Thoracic aorta (tissue), 2 donors: ENCODE measurements around the gene ZDHHC15. TPM values are rescaled to one million over a fixed set of nuclear protein-coding genes. Genes with fewer than 3 reads are reported as not detected.
"Not testable (repeated sequence)": the region's sequence is repeated elsewhere in the genome, so short reads cannot be mapped to it uniquely, and the experiment has no call there.

Experiments
- ATAC-seq: fragments of 150-250 bp; one replicate; pipeline ENCODE4 v1.8.0; 2017; ENCODE audit warnings: low read depth; ENCODE audit not compliant: insufficient number of reproducible peaks, low FRiP score
- DNase-seq: peaks from one replicate; pipeline ENCODE4 v3.0.0-alpha.2; 2020; ENCODE audit warnings: low spot score
- H3K27ac ChIP-seq, 2 donors: fragments of 200-600 bp; sonication (generic); 1 replicate in 1 of 2; 2 replicates in 1 of 2; pipeline ENCODE4 v1.5.1; 2016; ENCODE audit warnings: mild to moderate bottlenecking in 2 of 2, moderate library complexity in 2 of 2
- H3K27me3 ChIP-seq: fragments of 200-600 bp; sonication (generic); replicated peaks from 2 replicates; pipeline ENCODE4 v1.6.0; 2016; ENCODE audit warnings: mild to moderate bottlenecking; ENCODE audit not compliant: insufficient read depth
- H3K36me3 ChIP-seq: fragments of 200-600 bp; sonication (generic); one replicate; pipeline ENCODE4 v1.5.1; 2016
- H3K4me1 ChIP-seq, 2 donors: fragments of 200-600 bp; sonication (generic); 1 replicate in 1 of 2; 2 replicates in 1 of 2; pipeline versions ENCODE4 v1.5.1 to v1.6.0; 2016; ENCODE audit warnings: low read depth in 2 of 2, mild to moderate bottlenecking in 1 of 2; ENCODE audit not compliant: control insufficient read depth in 1 of 2
- H3K4me3 ChIP-seq: fragments of 200-600 bp; sonication (generic); 2 replicates; pipeline ENCODE4 v1.5.1; 2016; ENCODE audit warnings: mild to moderate bottlenecking
- H3K9me3 ChIP-seq: fragments of 200-600 bp; sonication (generic); 2 replicates; pipeline ENCODE4 v1.5.1; 2016
- total RNA-seq, 2 donors: library from RNA; depleted of rRNA; stranded (reverse); fragments of >200 nt; gene quantifications; one replicate each; pipeline versions ENCODE4 v1.1.0 to v1.2.3, GENCODE V29; 2016
- TF ChIP-seq, protein P1 (sequence below): fragments of 200-600 bp; sonication (generic); IDR thresholded peaks from one replicate; pipeline ENCODE4 v1.5.1; 2019; ENCODE audit warnings: antibody characterized with exemption

ZDHHC15 gene
- total RNA-seq: 1 to 10 TPM; 4.3 to 7.9 TPM

GRCh38 chrX:75522565-75523431 lies at the start of gene ZDHHC15:
Gene ZDHHC15, minus strand, starts transcription at chrX:75523037. Its CDS starts 13 bp downstream, at chrX:75523024.
- no peaks in the 10 kb centered on the region for H3K36me3 ChIP-seq
- H3K9me3 ChIP-seq: no peaks in the 10 kb centered on the region
- no peaks in the 10 kb centered on the region for H3K27me3 ChIP-seq
- ATAC-seq (peak; percentile 69), DNase-seq (peak; percentile 15)
- H3K27ac ChIP-seq: peak within 1 kb of the TSS; percentile 79 to 83
- H3K4me1 ChIP-seq: peaks cover 6 to 10% of the 10 kb centered on the region in 2 donors
- peak within 1 kb of the TSS; percentile 75 for H3K4me3 ChIP-seq
- TF ChIP-seq, protein P1, sequence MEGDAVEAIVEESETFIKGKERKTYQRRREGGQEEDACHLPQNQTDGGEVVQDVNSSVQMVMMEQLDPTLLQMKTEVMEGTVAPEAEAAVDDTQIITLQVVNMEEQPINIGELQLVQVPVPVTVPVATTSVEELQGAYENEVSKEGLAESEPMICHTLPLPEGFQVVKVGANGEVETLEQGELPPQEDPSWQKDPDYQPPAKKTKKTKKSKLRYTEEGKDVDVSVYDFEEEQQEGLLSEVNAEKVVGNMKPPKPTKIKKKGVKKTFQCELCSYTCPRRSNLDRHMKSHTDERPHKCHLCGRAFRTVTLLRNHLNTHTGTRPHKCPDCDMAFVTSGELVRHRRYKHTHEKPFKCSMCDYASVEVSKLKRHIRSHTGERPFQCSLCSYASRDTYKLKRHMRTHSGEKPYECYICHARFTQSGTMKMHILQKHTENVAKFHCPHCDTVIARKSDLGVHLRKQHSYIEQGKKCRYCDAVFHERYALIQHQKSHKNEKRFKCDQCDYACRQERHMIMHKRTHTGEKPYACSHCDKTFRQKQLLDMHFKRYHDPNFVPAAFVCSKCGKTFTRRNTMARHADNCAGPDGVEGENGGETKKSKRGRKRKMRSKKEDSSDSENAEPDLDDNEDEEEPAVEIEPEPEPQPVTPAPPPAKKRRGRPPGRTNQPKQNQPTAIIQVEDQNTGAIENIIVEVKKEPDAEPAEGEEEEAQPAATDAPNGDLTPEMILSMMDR: peak; percentile 19

GRCh38 chrX:75560544-75560943 lies 37.7 kb upstream of the ZDHHC15 start:
- not testable (repeated sequence) for H3K4me3 ChIP-seq

DNA sequence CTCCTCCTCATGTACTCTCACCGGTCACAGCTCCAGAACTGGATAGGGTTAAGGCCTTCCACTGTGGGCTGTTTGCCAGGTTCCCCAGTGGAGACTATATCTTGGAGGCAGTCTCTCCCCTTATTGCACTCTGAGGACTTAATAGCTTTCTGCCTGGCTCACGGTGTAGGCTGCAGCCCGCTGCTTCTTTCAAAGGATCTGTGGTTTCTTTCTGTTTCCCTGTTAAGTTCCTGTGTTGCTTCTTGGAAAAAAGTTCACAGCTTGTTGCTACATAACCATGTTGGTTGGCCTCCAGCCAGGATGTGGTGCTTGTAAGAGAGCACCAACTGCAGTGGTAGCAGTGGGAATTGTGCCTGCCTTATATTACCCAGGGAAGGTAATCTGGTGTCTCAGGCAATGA lies 24.9 kb upstream of the ZDHHC15 start:
- DNase-seq: peak; percentile 35
- Histone ChIP-seq H3K36me3 (no peaks in the 10 kb centered on the region), H3K27me3 (no peaks in the 10 kb centered on the region), H3K27ac (peak overlapping the region in 1 of 2 donors; percentile 34), H3K4me3 (peak overlapping the region; percentile 42), H3K4me1 (peaks cover 0 to 29% of the 10 kb centered on the region in 2 donors), H3K9me3 (no peaks in the 10 kb centered on the region)
- TF ChIP-seq, protein P1: no peak
- ATAC-seq: no peak

More at GRCh38 chrX:75560544-75560943, 37.7 kb upstream of the ZDHHC15 start:
- not testable (repeated sequence) for H3K4me1 ChIP-seq, H3K9me3 ChIP-seq, H3K36me3 ChIP-seq, ATAC-seq, DNase-seq, H3K27ac ChIP-seq, H3K27me3 ChIP-seq

DNA sequence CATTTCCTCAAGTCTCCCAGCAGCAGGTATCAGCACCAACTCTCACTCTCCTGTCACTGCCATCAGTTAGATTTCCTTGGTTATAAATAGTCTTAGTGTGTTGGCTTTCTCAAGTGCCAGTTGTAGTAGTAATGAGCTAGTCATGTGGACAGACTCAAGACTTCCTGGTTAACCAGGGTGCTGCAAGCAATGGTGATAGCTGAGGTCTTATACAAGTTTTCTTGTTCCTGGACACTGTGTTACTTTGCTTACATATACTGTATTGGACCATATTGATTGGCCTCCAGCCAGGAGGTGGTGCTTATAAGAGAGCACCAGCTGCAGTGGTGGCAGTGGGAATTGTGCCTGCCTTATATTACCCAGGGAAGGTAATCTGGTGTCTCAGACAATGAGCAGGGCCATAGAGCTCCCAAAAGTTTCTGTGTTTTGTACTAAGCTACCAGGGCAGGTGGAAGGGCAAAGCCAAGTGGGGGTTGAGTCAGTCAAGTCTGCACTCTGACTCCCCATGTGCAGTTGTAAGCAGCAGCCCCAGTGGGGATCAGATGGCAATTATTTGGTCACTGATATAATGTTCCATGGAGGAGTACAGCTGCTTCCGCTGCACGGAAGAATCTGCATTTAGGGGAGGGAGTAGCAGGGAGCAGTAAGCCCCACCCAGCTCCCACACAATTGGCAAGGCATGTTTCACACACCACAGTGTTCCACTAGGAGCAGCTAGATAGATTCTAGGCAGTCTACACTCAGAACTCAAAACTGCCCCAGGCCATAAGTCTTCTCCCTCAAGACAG lies 24.1 kb upstream of the ZDHHC15 start:
- Histone ChIP-seq H3K9me3 (no peaks in the 10 kb centered on the region), H3K36me3 (no peaks in the 10 kb centered on the region), H3K4me1 (peaks cover 0 to 29% of the 10 kb centered on the region in 2 donors), H3K27me3 (no peaks in the 10 kb centered on the region), H3K27ac (no peak overlapping the region), H3K4me3 (no peak overlapping the region)
- DNase-seq (no peak), ATAC-seq (no peak)
- TF ChIP-seq, protein P1: no peak

- ATAC-seq: no peak
- H3K27ac ChIP-seq: peak overlapping the region in 1 of 2 donors; percentile 26
- no peaks in the 10 kb centered on the region for H3K9me3 ChIP-seq
- TF ChIP-seq, protein P1: no peak
- DNase-seq: no peak
- H3K36me3 ChIP-seq: no peaks in the 10 kb centered on the region
- peaks cover 0 to 29% of the 10 kb centered on the region in 2 donors for H3K4me1 ChIP-seq
- no peaks in the 10 kb centered on the region for H3K27me3 ChIP-seq
- H3K4me3 ChIP-seq: peak overlapping the region; percentile 35
These were observed 21.9 kb upstream of the ZDHHC15 start for GRCh38 chrX:75544786-75545185.
